Inferior parietal cortex (tissue), 1 donor: ENCODE results near the gene ADD3.

Source experiments
- DNase-seq: peaks from one replicate; pipeline ENCODE4 v3.0.0-alpha.2; 2016; ENCODE audit errors: extremely low spot score

ADD3 gene

DNA sequence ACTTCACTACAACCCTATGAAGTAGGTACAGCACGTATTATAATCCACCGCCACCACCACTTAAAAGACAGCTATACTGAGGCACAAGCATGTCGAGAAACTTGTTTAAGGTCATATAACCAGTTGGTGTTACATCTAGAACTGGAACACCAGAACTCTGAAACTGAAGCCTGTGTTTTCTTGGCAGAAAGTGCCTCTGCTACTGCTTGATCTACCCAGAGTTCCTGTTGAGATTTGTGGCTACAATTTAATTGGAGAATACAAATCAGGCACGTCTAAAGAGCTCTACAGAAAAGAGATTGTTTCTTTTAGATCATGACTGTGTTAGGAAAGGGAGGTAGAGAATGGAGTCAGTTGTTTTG, 4.3 kb upstream of the ADD3 start:
- DNase-seq, result peak; percentile 66

DNA sequence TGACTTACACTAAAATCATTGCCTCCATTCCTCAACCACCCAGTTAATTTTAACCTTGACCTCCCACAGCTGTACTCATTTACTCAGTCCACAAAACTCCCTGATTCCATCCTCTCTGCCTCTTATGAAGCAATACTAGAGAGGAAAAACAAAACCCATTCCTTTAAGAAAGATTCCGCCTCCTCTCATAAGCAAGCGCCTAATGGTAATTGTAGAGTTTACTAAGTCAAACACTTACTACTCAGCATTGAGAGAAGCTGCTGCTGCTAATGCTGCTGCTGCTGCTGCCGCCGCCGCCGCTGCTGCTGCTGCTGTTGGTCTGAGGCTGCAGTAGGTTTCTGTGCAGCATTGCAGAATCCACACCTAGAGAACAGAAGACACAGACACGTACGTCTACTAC, 2.1 kb upstream of the ADD3 start:
- DNase-seq, result peak; percentile 76

DNA sequence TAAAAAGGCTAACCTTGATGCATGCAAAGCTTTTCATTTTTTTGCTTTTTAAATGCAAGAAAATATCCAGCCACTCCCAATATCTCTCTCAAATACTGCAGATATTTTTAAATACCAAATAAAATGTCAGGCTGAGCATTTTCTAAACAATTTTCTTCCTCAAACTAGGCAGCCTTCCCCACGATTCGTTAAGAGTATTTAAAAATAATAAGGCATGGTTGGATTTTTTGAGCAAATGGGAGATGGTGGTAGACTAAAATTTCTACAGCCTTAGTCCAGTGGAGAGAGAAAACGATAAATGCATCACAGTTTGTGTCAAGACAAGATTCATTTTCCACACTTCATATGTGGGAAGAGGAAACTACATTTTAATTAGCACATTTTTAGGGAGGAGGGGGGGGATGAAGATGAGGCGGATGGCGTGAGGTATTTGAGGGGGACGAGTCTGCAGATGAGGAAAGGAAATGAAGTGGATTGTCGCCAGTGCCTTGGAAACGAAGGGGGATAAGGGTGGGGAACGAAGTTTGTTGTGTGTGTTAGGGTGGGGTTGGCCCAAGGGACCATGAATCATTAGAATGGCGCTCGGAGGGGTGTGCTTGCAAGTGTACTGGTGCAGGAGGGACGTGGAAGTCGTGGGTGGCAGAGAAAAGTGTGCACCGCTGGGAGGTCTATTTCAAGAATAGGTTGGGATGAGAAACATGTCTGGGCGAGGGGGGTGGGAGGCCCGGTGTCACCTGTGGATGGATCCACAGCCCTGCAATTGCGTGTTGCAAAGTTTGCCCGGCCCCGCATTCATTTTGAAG, 1.2 kb upstream of the ADD3 start:
- peak; percentile 55 for DNase-seq

DNA sequence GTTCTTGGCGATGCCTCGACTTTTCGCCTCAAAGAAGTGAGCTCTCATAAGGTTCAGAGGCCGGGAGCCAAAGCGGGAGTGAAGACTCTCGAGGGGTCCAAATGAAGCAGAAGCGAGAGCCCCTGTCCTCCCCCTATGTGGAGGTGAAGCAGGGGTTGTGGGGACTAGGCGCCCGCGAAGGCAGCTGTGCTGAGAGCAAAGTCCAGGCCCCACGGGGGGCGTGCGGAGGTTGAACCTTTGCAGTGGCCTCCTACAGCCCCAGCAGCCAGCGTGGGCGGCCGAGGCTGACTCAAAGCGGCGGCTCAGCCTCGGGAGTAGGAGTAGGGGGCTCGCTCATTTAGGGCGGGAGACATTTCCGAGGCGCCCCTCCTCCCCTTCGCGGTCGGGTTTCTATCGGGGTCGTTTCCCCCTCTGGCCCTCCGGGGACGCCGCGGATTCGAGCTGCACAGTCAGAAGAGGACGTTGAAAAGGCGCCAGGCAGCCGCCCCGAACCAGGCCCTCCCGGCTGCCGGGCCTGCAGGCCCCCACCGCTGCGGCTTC, 553 bp upstream of the ADD3 start:
- peak; percentile 70 for DNase-seq

DNA sequence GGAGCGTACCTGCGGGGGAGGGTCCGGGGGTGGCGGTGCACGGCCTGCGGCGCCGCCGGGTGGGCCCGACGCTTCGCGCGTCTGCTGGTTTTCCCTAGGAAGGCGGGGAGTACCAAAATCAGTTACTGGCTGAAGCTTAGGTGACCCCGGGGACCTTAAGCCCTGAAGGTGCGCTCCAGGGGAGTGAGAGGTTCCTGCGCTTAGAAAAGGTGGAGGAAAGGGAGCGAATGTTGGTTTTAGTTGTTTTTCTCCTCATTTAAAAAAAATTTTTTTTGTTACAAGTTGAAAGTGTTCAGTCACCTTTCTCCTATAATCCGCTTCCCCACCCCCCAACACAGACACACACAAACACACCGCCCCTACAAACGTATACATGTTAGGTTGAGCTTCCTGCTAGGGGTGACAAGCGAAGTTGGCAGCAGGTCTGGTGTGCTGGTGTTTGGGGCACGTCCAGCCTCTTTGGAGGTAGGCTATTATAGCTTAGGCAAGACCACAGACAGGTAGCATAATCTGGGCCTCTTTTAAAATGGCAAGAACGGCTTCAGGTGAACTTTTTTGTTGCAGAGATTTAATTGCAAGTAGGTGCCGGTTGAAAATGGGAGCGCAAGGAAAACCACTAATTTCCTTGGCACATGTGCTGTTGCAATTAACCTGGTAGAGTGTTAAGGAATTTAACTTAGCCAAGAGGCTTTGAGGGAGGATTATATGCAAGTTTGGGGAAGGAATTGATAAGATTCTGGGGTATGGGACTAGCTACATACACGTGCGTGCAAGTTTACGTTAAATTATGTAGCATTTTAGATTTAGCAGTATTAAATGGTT, 945 bp downstream of the ADD3 start:
- DNase-seq, result no peak

DNA sequence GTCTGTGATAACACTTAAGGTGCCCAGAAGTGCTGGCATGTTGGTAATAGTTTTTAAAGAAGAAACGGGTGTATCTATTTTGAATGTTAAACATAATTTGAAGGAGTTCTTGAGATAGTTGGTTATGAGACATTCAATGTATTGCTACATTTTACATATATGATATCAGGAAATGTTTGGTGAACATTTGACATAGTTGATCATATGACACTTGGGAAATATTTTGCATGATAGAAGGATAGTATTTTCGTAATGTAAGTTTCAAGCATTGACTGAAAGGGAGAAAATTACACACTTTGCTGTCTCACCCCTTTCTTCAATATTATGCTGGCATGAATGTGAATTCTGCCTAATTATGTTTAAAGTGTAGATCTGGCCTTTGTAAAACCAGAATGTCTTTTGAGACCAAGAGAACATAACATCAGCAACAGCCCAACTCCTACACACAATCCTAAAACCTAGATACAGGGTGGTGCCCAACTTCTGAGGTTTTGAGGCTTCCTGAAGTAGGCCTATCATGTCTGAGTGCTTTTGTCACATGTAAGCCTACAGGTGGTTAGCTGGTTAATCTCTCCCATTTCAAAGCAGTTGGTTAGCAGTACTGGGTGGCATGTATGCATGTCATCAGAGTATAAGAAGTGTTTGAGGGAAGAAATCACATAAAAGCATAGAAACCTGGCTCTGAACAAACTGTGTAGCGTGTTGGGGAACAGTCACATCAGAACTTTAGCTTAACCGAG, 2.1 kb downstream of the ADD3 start:
- DNase-seq, result no peak

DNA sequence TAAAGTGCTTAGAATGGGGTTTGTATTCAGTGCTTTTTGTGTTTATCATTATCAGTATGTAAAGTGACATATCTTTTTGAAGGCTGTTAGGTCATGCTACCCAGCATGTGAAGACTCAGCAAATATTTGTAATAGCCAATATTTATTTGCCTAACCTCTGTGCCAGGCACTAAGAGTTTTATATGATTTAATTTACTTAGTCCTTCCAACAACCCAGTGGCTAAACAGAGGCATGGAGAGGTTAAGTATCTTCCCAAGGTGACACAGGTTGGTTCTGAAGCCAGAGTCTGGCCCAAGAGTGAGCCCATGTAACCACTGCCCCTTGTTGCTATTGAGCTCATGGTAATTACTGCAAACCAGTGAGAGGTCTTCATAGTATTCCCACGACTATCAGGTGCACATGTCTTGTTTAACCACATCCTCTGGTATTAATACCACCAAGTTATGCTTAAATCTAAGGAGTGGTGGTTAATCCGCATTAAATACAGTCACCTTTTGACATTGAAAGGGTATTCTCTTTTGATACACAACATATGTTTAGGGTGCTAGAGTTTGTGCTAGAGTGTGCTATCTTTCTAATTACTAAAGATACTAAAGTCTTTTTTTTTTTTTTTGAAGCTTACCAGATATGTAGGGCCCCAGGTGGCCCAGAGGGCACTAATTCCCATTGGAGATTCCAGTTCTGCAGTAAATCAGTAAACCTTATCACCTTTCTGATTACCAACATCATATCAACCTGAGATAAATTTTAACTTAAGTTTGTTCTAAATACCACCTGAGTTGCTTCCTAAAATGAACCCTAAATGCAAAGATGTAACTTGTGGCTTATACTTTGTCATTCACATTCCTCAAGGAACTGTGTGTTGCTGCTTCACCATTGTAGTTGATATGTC, 2.9 kb downstream of the ADD3 start:
- no peak for DNase-seq

DNA sequence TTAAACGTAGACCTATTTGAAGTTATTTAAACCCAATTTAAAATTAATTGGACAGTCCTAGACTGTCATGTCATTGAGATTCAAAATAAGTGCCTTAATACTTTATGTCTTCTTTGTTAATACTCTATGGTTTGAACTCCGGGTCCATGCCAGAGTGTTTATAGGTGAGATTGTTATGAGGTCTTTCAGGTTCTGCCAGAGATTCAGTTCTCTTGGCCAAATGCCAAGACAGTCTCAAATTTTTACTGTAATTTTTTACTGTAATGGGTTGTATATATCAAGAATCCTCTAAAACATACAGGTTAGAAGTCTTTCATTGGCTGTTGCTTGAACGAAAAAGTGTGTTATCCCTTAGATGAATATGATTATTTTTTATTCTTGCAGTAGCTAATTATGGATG, 3.9 kb downstream of the ADD3 start:
- DNase-seq, result no peak

DNA sequence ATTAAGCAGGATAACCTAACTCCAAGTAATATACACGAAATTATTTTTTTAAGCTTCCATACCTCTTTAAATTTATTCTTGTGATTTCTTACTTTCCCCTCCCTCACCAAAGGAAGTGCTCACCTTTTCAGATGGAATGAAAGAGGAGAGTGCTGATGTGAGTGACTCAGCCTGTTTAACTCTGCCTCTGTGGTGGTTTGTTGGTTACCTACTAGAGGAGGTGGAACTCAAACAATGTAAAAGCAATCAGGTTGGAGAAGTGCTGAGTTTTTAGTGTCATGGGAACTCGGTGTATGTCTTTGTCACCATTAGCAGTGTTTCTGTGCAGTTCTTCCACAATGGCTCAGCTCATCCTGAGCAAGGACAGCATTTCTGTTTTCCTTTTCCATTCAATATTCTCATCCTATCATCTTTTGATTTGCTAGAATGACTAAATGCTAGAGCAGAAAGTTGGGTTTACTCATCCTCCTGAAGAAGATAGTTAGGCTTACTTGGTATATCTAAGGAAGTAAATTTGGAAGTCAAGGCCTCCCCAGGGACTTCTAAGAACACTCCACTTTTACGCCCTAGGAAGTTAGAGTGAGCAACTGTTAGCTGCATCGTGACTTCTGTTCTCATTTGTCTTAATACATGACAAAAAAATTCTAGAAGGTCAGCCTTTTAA, 6.0 kb downstream of the ADD3 start:
- no peak for DNase-seq

DNA sequence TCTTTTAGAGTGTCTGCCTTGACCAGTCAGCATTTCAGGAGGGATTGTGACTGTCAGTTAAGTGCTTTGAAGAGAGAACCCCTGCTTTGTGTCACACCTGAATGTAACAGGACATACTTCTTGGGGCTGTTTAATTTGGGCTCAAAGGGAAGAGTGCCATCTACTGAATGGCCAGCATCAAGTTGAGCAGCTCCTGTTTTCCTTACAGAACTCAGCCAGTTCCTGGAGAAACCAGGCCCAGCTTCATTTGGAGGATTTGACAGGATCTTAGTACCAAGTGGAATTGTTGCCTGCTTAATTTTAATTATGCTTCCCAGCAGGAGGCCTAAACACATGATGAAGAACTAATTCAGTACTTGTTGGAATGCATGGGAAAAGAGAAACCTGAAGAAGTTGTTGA, 8.3 kb downstream of the ADD3 start:
- no peak for DNase-seq

DNA sequence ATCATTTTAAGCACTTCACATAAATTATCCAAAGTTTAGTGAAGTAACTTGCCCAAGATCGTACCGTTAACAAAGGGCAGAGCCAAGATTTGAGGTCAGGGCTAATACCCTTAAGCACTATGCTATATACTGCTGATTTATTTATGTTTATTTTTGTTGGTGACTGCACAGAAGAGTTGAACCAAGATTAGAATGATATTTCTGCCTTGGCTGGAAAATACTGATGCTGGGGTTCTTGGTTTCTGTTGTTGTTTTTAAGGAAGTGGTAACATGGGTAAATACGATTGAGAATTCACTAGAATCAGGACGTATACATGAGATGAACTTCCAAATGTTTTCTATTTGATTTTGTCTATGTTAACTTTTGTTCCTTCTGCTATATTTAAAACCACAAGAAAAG, 9.3 kb downstream of the ADD3 start:
- DNase-seq, result no peak

DNA sequence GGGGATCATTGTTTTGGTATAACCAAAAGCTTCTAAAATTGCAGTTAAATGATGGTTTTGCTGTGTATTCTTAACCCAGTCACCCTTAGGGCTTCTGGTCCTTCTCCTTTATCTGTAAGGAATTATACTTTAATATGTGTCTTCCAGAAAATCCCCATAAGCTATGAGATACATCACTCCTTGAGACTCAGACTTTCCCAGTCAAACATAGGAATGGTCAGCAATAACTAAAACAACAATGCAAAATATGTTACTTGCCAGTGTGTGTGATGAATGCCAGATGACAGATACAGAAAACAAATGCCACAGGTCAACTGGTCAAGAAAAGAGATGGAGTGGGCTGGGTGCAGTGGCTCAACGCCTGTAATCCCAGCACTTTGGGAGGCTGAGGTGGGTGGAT, 10.1 kb downstream of the ADD3 start:
- DNase-seq, result no peak

DNA sequence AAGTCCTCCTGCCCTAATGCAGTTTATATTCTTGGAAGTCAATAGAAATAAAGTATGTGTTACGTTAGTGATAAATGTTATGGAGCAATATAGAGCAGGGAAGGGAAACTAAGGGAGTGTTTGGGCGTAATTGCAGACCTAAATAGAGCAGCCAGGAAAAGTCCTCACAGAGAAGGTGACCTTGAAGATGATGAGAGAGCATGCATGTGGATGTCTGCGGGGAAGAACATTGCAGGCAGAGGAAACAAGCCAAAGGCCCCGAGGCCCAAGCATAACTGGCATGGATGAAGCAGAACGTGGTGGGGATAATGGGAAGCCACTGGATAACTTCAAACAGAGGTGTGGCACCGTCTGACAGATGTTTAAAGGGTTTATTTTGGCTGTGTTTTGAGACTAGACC, 12.5 kb downstream of the ADD3 start:
- DNase-seq, result no peak

DNA sequence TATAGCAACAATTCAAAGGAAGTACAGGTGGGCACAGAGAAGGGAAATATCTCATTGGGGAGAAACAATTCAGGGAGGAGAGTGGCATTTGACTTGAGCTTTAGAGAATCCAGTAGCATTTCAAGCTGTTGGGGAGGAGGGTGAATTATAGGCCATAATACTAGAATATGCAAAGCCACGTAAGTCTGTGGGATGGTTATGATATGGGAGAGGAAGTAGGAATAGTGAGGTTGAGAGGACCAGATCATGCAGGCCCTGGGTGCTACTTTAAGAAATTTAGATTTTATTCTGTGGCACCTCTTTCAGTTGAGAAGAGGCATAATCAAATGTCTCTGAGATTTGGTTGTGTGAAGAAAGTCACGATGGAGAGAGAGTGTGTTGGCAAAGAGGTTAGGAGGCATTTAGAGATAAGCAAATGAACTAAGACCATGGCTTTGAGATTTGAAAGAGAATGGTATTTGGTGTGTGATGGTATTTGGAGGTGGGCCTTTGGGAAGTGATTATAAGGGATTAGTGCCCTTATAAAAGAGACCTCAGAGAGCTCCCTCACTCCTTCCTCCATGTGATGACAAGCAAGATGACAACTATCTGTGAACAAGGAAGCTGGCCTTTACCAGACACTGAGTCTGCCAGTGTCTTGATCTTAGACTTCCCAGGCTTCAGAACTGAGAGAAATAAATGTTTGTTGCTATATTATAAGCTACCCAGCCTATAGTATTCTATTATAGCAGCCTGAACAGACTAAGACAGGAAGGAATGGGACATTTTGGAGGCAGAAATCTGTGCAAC, 15.1 kb downstream of the ADD3 start:
- no peak for DNase-seq

DNA sequence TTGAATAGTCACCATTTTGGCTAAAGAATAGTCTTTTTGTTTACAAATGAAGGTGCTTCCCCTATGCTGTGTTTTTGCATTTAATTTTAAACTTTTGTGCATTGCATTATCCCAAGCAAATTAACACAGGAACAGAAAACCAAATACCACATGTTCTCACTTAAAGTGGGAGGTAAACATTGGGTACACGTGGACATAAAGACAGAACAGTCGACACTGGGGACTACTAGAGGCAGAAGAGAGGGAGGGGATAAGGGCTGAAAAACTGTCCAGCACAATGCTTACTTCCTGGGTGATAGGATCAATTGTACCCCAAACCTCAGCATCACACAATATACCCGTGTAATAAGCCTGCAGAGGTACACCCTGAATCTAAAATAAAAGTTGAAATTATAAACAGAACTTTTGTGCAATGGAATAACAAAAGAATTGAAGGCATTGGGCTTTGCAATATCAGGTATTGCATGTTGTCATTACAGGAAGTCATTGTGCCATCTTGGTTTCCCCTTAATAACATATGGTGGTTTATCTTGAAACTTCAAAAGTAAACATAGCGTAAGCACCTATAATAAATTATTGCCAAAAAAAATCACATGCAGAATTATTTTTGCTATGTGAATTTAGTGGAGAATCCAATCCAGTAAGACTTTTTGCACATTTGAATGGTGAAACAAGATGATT, 16.1 kb downstream of the ADD3 start:
- DNase-seq, result no peak

DNA sequence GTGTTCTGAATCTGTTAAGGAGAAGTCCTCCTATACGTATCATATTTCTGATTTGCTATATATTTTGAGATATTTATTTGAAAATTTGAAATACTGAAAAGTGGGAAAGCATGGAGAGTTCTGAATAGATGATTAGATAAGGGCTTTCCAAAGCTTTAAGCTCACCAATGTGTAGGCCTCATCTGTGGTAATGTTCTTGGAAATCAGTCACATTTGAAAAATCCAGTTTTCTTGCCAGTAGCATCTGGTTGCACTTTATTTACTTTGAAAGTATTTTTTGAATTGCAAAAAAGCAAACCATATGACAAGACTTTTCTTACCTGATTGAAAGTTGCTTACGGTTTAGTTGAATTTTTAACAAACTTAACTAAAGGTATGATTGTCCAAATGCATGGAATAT, 21.7 kb downstream of the ADD3 start:
- DNase-seq, result no peak

DNA sequence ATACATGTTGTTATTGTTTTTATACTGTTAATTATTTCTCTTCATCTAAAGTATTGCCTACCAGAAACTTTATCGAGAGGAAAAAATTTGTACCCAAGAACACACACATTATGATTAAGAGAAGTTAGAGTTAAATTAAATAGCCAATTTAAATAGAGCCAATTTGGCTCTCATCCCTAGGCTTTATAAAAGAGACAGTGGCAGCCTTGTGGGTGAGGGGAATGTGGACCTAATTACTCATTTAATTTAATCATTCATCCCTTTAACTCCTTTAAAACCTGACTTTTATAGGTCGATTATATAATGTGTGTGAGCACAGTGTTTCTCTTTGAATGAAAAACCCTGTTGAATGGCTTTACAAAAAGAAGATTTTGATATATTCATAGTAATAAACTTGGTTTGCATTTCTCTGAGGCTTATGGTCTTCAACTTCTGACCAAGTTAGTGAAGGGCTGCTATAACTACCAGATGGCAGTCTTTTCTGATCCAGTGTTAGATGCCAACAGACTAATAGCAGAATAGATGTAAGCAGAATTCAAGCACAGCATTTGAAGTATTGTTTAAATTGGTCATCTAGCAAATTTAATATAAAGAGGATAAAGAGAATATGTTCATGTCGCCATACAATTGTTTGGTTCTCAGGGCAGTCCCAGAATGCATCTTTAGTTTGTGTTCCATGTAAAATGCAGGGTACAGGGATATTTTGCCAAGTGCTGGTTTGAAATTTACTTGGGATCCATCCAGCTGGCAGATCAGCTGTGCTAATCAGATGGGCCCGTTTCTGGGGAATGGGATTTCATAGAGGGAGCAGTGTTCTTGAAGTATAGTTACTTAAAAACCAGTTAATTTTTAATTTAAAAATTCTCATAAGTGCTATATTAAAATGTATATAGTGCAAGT, 25.3 kb downstream of the ADD3 start:
- DNase-seq, result peak; percentile 66

DNA sequence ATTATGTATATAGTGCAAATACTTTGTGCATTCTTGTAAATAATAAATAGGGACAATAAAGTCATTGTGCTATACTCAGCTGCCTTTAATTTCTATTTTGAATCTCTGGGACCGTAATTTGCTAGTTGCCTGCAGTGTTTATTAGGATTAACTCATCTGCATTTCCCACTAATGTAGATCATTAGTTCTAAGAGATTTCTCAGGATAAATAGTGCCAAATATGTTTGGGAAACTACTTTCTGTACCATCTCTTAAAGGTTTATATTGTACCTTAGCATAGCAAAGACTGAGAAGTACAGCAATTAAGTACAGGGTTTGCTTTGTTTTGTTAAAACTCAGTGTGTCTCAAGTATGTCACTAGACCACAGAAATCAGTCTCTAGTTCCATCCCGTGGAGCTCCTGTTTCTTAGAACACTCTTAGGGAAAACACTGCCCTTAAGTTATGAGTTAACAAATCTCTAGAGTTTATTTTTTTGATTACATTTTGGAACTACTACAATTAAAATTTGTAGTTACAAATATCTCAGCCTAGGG, 26.0 kb downstream of the ADD3 start:
- DNase-seq, result peak; percentile 46
